Heart left ventricle (tissue), 13 donors: ENCODE data around the gene DAZAP1.

Experiments
- POLR2A ChIP-seq, 2 donors: fragments of 450-650 bp; IDR thresholded peaks; one replicate each; pipeline ENCODE4 v1.6.1; 2017; ENCODE audit warnings: antibody characterized with exemption in 2 of 2, mild to moderate bottlenecking in 2 of 2, moderate library complexity in 2 of 2
- TF ChIP-seq, protein P1 (sequence below), 12 donors: fragments of 200-600 bp; sonication (generic) in 4 of 12; IDR thresholded peaks; one replicate each; pipeline versions ENCODE4 v1.5.0 to v1.8.0; 2018 to 2022; ENCODE audit warnings: antibody characterized with exemption in 12 of 12, mild to moderate bottlenecking in 5 of 12
- donor health status: ischemic (EF 13 %, LVEDD 7.1; RV severe dilation, severe dysfunction).
- donor health status: DM: no; HTN: yes; CAD: no.
- donor health status: DM: no; HTN: no; CAD: no.
- donor health status: ischemic (EF 25% LVEDD 6.9; RV normal size, moderate dysfunction).
- donor health status: ischemic (EF 25% LVEDD 5.7; RV mildly dilated, moderate dysfunction).
- donor health status: ischemic (EF 35%, LVEDD 5.7; RV mildly dilated, moderate dysfunction).
- donor health status: nonischemic (EF 11% LVEDD 7.7; RV severe dilation, severe dysfunction).
- donor health status: DM: yes; HTN: yes; CAD: no.
- donor health status: PGD.
- donor health status: ischemic (EF 29% LVEDD 5.4; RV normal size, mild dysfunction).
- donor health status: nonischemic (EF 23%, LVEDD 6.1; RV moderate dilation, normal function).

GRCh38 chr19:1373534-1374249, 33.7 kb upstream of the DAZAP1 start:
- TF ChIP-seq, protein P1, sequence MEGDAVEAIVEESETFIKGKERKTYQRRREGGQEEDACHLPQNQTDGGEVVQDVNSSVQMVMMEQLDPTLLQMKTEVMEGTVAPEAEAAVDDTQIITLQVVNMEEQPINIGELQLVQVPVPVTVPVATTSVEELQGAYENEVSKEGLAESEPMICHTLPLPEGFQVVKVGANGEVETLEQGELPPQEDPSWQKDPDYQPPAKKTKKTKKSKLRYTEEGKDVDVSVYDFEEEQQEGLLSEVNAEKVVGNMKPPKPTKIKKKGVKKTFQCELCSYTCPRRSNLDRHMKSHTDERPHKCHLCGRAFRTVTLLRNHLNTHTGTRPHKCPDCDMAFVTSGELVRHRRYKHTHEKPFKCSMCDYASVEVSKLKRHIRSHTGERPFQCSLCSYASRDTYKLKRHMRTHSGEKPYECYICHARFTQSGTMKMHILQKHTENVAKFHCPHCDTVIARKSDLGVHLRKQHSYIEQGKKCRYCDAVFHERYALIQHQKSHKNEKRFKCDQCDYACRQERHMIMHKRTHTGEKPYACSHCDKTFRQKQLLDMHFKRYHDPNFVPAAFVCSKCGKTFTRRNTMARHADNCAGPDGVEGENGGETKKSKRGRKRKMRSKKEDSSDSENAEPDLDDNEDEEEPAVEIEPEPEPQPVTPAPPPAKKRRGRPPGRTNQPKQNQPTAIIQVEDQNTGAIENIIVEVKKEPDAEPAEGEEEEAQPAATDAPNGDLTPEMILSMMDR (IDR thresholded peaks at IDR 0.05) = no peak
- TF ChIP-seq POLR2A (IDR thresholded peaks at IDR 0.05) = no peak
